Endothelial cell of umbilical vein (primary cell): ENCODE data around the gene WDR36.

Source experiments
- CTCF ChIP-seq, 2 donors: IDR thresholded peaks; 1 replicate in 1 of 2; 2 replicates in 1 of 2; pipeline ENCODE4 v1.5.1; 2011; ENCODE audit warnings: low read length in 2 of 2, mild to moderate bottlenecking in 2 of 2, moderate library complexity in 2 of 2, control low read depth in 1 of 2, inconsistent platforms in 1 of 2, low read depth in 1 of 2; ENCODE audit not compliant: insufficient read depth in 1 of 2; ENCODE audit errors: extremely low read depth in 1 of 2
- EZH2 ChIP-seq: IDR thresholded peaks from 2 replicates; pipeline ENCODE4 v1.6.1; 2012; ENCODE audit warnings: borderline replicate concordance, low read depth, mild to moderate bottlenecking, moderate library complexity, low read length, inconsistent platforms; ENCODE audit not compliant: severe bottlenecking
- GATA2 ChIP-seq: IDR thresholded peaks from 2 replicates; pipeline ENCODE4 v1.7.0; 2011; ENCODE audit warnings: low read depth, mild to moderate bottlenecking, moderate library complexity, mixed read lengths, low read length; ENCODE audit not compliant: insufficient read length, insufficient read depth
- POLR2A ChIP-seq: IDR thresholded peaks from 2 replicates; pipeline ENCODE4 v1.6.1; 2012; ENCODE audit warnings: low read depth, mild to moderate bottlenecking, control low read depth, low read length
- POLR2AphosphoS5 ChIP-seq: IDR thresholded peaks from 2 replicates; pipeline ENCODE4 v1.6.1; 2012; ENCODE audit warnings: low read depth, mild to moderate bottlenecking, control low read depth, low read length, moderate library complexity; ENCODE audit not compliant: insufficient read depth

- TF ChIP-seq POLR2A, result no peak
- no peak for TF ChIP-seq CTCF (IDR thresholded peaks at IDR 0.05; ENCODE audit: extremely low read depth in 1 of 2, insufficient read depth in 1 of 2, low read depth in 1 of 2, low read length in 2 of 2)
- no peak for TF ChIP-seq POLR2AphosphoS5
- no peak for TF ChIP-seq GATA2
- TF ChIP-seq EZH2, result no peak
These were observed 72.9 kb downstream of the WDR36 start for GRCh38 chr5:111165058-111165457.
